HepG2 (cell line): ENCODE data around the gene ZNF23. TPM values are rescaled to one million over a fixed set of nuclear protein-coding genes. Genes with fewer than 3 reads are reported as not detected.
A peak's percentile ranks its signal among the peaks of the same experiment; 100 is the strongest.

Experiments
- DNMT3B ChIP-seq: conservative IDR thresholded peaks from 2 replicates; pipeline ENCODE4 v1.6.1; 2016; ENCODE audit warnings: missing biosample characterization, control low read depth
- HDAC1 ChIP-seq: sonication (generic); formaldehyde crosslinking; IDR thresholded peaks from 2 replicates; pipeline ENCODE4 v1.5.1; 2020; ENCODE audit warnings: mild to moderate bottlenecking, missing genetic modification reagents
- JARID2 ChIP-seq: sonication (generic); formaldehyde crosslinking; IDR thresholded peaks from 2 replicates; pipeline ENCODE4 v1.8.1; 2023; ENCODE audit warnings: missing genetic modification reagents, inconsistent platforms; ENCODE audit not compliant: insufficient replicate concordance
- MEF2D ChIP-seq: sonication (generic); formaldehyde crosslinking; IDR thresholded peaks from 2 replicates; pipeline ENCODE4 v1.5.1; 2020; ENCODE audit warnings: mild to moderate bottlenecking, missing genetic modification reagents
- MEIS1 ChIP-seq: sonication (generic); formaldehyde crosslinking; IDR thresholded peaks from 2 replicates; pipeline ENCODE4 v1.9.0; 2021; ENCODE audit warnings: mild to moderate bottlenecking, missing genetic modification reagents, moderate library complexity, borderline replicate concordance
- NR1H2 ChIP-seq: sonication (generic); formaldehyde crosslinking; IDR thresholded peaks from 2 replicates; pipeline ENCODE4 v1.8.1; 2022; ENCODE audit warnings: low read depth, missing genetic modification reagents, borderline replicate concordance
- POLR2AphosphoS5 ChIP-seq: IDR thresholded peaks from 2 replicates; pipeline ENCODE4 v1.6.1; 2012; ENCODE audit warnings: low read depth, low read length
- SSRP1 ChIP-seq: IDR thresholded peaks from 2 replicates; pipeline ENCODE4 v1.6.1; 2016; ENCODE audit warnings: control low read depth
- TGIF2 ChIP-seq: IDR thresholded peaks from 2 replicates; pipeline ENCODE4 v1.6.1; 2016; ENCODE audit warnings: control low read depth, missing compliant biosample characterization
- ZFP82 ChIP-seq: sonication (generic); formaldehyde crosslinking; IDR thresholded peaks from 2 replicates; pipeline ENCODE4 v1.5.1; 2020; ENCODE audit warnings: mild to moderate bottlenecking, missing genetic modification reagents, borderline replicate concordance
- ZNF460 ChIP-seq: sonication (generic); formaldehyde crosslinking; IDR thresholded peaks from 2 replicates; pipeline ENCODE4 v1.5.1; 2020; ENCODE audit warnings: missing genetic modification reagents, mild to moderate bottlenecking, borderline replicate concordance
- ZNF614 ChIP-seq: IDR thresholded peaks from 2 replicates; pipeline ENCODE4 v1.6.1; 2018; ENCODE audit warnings: missing biosample characterization, missing genetic modification reagents, inconsistent platforms, borderline replicate concordance
- ZNF878 ChIP-seq: sonication (generic); formaldehyde crosslinking; IDR thresholded peaks from 2 replicates; pipeline ENCODE4 v1.8.1; 2023; ENCODE audit warnings: mild to moderate bottlenecking, missing genetic modification reagents, moderate library complexity
- polyA plus RNA-seq, 8 experiments: library from polyadenylated mRNA; depleted of rRNA in 3 of 8; stranded (reverse) in 7 of 8; unstranded in 1 of 8; fragments of >200 nt; fragmentation: Illumina TruSeq in 4 of 8; extraction: Trizol in 4 of 8; gene quantifications; 2 replicates each; pipeline versions ENCODE4 v1.2.1 to v1.2.3, GENCODE V29; 2011 to 2016; ENCODE audit warnings: low read depth in 4 of 8, missing spikeins in 1 of 8, mixed read lengths in 1 of 8; ENCODE audit not compliant: insufficient read depth in 1 of 8
- total RNA-seq, 5 experiments: library from RNA; depleted of rRNA; stranded (reverse); fragments of >200 nt; fragmentation: Illumina TruSeq; extraction: Trizol; gene quantifications; 2 replicates each; pipeline ENCODE4 v1.2.3, GENCODE V29; 2016; ENCODE audit warnings: low read depth in 1 of 5
- TF ChIP-seq, protein P1 (sequence below): sonication (generic); formaldehyde crosslinking; IDR thresholded peaks from 2 replicates; pipeline ENCODE4 v1.5.0; 2020; ENCODE audit warnings: mild to moderate bottlenecking, missing genetic modification reagents, borderline replicate concordance
- TF ChIP-seq, protein P2 (sequence below): sonication (generic); formaldehyde crosslinking; IDR thresholded peaks from 2 replicates; pipeline ENCODE4 v1.5.1; 2020; ENCODE audit warnings: mild to moderate bottlenecking, missing genetic modification reagents, borderline replicate concordance
- TF ChIP-seq, protein P3 (sequence below): sonication (generic); formaldehyde crosslinking; IDR thresholded peaks from 2 replicates; pipeline ENCODE4 v1.5.0; 2020; ENCODE audit warnings: missing genetic modification reagents

ZNF23 gene
- total and polyA plus RNA-seq, 2 of the 13 experiments (the other 11 are each of a cell fraction or from before 2014, with no cell fraction given) = 8.6 to 12.2 TPM

DNA sequence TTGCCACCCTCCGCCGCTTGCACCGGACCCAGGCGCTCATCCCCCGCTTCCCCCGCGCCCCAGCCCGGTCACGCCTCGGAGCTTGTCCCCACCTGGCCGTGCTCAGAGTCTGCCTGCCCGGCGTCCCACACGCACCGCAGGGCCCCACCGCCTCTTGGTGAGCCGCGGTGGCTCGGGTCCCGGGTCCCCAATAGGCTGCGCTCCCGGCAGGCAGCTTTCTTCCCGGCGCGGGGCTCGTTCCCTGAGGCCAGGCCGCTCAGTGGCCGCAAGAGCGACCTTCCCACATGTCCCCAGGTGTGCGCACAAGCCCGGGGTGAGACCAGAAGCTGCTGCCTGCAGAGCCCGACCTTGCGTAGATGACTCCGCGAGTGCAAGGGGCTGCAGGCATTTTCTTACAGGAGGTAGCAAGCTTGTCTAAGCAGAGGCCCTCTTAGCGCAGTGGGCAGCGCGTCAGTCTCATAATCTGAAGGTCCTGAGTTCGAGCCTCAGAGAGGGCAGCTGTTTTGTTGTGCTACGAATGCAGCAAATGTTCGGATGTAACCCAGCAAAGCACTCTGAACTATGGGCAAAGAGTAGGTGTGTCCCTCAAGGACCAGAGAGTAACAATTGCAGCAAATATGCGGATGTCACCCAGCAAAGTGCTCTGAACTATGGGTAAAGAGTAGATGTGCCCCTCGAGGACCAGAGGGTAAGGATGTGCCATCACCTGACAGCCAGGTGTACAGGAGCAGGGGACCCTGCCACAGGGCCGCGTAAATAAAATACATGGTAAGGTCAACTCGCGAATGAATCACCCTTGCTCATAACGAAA lies 35.8 kb downstream of the ZNF23 start (continued):
- TF ChIP-seq, protein P1, sequence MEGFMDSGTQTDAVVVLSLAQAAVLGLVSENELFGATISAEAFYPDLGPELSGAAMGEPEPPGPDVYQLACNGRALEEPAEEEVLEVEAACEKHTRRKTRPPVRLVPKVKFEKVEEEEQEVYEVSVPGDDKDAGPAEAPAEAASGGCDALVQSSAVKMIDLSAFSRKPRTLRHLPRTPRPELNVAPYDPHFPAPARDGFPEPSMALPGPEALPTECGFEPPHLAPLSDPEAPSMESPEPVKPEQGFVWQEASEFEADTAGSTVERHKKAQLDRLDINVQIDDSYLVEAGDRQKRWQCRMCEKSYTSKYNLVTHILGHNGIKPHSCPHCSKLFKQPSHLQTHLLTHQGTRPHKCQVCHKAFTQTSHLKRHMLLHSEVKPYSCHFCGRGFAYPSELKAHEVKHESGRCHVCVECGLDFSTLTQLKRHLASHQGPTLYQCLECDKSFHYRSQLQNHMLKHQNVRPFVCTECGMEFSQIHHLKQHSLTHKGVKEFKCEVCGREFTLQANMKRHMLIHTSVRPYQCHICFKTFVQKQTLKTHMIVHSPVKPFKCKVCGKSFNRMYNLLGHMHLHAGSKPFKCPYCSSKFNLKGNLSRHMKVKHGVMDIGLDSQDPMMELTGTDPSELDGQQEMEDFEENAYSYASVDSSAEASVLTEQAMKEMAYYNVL = peak; percentile 78; the same call in 1 of the 2 replicates
- TF ChIP-seq MEIS1 (CRISPR knock-in tag) (peak; percentile 97), DNMT3B (CRISPR knock-in tag) (peak; percentile 93), MEF2D (CRISPR knock-in tag) (peak; percentile 89), JARID2 (CRISPR knock-in tag) (peak; percentile 78), ZNF460 (CRISPR knock-in tag) (peak; percentile 9; the same call in 1 of the 2 replicates), SSRP1 (CRISPR knock-in tag) (no peak), ZNF878 (peak; percentile 73; the same call in 1 of the 2 replicates), NR1H2 (CRISPR knock-in tag) (peak; percentile 55; the same call in 1 of the 2 replicates), TGIF2 (CRISPR knock-in tag) (no peak; the same call in 1 of the 2 replicates), ZNF614 (CRISPR knock-in tag) (peak; percentile 98), POLR2AphosphoS5 (no peak), HDAC1 (CRISPR knock-in tag) (peak; percentile 96), ZFP82 (CRISPR knock-in tag) (no peak)
- TF ChIP-seq, protein P2, sequence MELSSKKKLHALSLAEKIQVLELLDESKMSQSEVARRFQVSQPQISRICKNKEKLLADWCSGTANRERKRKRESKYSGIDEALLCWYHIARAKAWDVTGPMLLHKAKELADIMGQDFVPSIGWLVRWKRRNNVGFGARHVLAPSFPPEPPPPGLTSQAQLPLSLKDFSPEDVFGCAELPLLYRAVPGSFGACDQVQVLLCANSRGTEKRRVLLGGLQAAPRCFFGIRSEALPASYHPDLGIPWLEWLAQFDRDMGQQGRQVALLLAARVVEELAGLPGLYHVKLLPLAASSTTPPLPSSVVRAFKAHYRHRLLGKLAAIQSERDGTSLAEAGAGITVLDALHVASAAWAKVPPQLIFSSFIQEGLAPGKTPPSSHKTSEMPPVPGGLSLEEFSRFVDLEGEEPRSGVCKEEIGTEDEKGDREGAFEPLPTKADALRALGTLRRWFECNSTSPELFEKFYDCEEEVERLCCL = peak; percentile 71; the same call in 1 of the 2 replicates
- TF ChIP-seq, protein P3, sequence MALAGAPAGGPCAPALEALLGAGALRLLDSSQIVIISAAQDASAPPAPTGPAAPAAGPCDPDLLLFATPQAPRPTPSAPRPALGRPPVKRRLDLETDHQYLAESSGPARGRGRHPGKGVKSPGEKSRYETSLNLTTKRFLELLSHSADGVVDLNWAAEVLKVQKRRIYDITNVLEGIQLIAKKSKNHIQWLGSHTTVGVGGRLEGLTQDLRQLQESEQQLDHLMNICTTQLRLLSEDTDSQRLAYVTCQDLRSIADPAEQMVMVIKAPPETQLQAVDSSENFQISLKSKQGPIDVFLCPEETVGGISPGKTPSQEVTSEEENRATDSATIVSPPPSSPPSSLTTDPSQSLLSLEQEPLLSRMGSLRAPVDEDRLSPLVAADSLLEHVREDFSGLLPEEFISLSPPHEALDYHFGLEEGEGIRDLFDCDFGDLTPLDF (CRISPR knock-in tag) = peak; percentile 67; the same call in 1 of the 2 replicates
